Spleen (tissue), 11 donors: ENCODE measurements around the gene SSPN. TPM values are rescaled to one million over a fixed set of nuclear protein-coding genes. Genes with fewer than 3 reads are reported as not detected.

ENCODE experiments used
- DNase-seq: peaks from one replicate; pipeline ENCODE4 v3.0.0-alpha.2; 2020
- H3K27ac ChIP-seq, 8 donors: fragments of 200-600 bp; sonication (generic) in 7 of 8; 1 replicate in 4 of 8; 2 replicates in 4 of 8; pipeline versions ENCODE4 v1.5.0 to v1.8.0; 2016 to 2021; ENCODE audit warnings: inconsistent platforms in 4 of 8, mild to moderate bottlenecking in 4 of 8, moderate library complexity in 1 of 8
- H3K27me3 ChIP-seq, 7 donors: fragments of 200-600 bp; sonication (generic) in 6 of 7; replicated peaks in 1 of 7; 1 replicate in 4 of 7; 2 replicates in 3 of 7; pipeline versions ENCODE4 v1.5.0 to v1.8.0; 2016 to 2021; ENCODE audit warnings: inconsistent platforms in 3 of 7, mild to moderate bottlenecking in 1 of 7
- H3K36me3 ChIP-seq, 6 donors: fragments of 200-600 bp; sonication (generic) in 5 of 6; 1 replicate in 4 of 6; 2 replicates in 2 of 6; pipeline versions ENCODE4 v1.5.0 to v1.8.0; 2016 to 2021; ENCODE audit warnings: inconsistent platforms in 2 of 6
- H3K4me1 ChIP-seq, 6 donors: fragments of 200-600 bp; sonication (generic) in 5 of 6; 1 replicate in 3 of 6; 2 replicates in 3 of 6; pipeline versions ENCODE4 v1.5.0 to v1.8.0; 2016 to 2021; ENCODE audit warnings: inconsistent platforms in 3 of 6
- H3K4me3 ChIP-seq, 8 donors: fragments of 200-600 bp; sonication (generic) in 7 of 8; 1 replicate in 4 of 8; 2 replicates in 4 of 8; pipeline versions ENCODE4 v1.5.0 to v1.8.0; 2016 to 2021; ENCODE audit warnings: inconsistent platforms in 4 of 8, mild to moderate bottlenecking in 4 of 8, moderate library complexity in 2 of 8
- H3K9me3 ChIP-seq, 8 donors: fragments of 200-600 bp; sonication (generic) in 7 of 8; 1 replicate in 4 of 8; 2 replicates in 4 of 8; pipeline versions ENCODE4 v1.5.0 to v1.8.0; 2016 to 2021; ENCODE audit warnings: inconsistent platforms in 4 of 8
- CTCF ChIP-seq, 11 experiments: fragments of 200-600 bp in 7 of 11; fragments of 450-650 bp in 4 of 11; sonication (generic) in 4 of 11; IDR thresholded peaks in 8 of 11; conservative IDR thresholded peaks in 3 of 11; 1 replicate in 7 of 11; 2 replicates in 4 of 11; pipeline versions ENCODE4 v1.4.0 to v1.8.0; 2016 to 2021; ENCODE audit warnings: antibody characterized with exemption in 11 of 11, inconsistent platforms in 4 of 11, mild to moderate bottlenecking in 1 of 11
- POLR2A ChIP-seq, 3 donors: fragments of 450-650 bp; IDR thresholded peaks; one replicate each; pipeline ENCODE4 v1.5.1; 2017; ENCODE audit warnings: antibody characterized with exemption in 3 of 3, mild to moderate bottlenecking in 1 of 3
- POLR2AphosphoS5 ChIP-seq, 3 donors: sonication (generic); formaldehyde crosslinking; IDR thresholded peaks; one replicate each; pipeline ENCODE4 v1.5.1; 2017; ENCODE audit warnings: antibody characterized with exemption in 3 of 3
- WGBS, 5 donors: extraction: QIAGEN DNeasy Blood & Tissue Kit in 3 of 5; methylation state at CpG; one replicate each; pipeline versions ENCODE4 v1.1.5 to v1.1.7; 2013 to 2018; 5-methylcytosine and 5-hydroxymethylcytosine counted together
- intact Hi-C: fragments of 100-400 bp; cut with DNase I; formaldehyde crosslinking; loops from one replicate; pipeline ENCODE4 v1.15.0; 2023; ENCODE audit warnings: low total_unique reads
- polyA plus RNA-seq, 3 donors: library from polyadenylated mRNA; stranded (reverse); fragments of 200-250 nt; gene quantifications; one replicate each; pipeline ENCODE4 v1.2.1, GENCODE V29; 2013
- total RNA-seq, 7 donors: library from RNA; depleted of rRNA in 3 of 7; stranded (reverse); fragments of >200 nt in 3 of 7; fragmentation: NEBNext Ultra II Directional in 4 of 7; extraction: Animal tissue kit (Norgen Biotek cat#: 25700) in 4 of 7; gene quantifications; one replicate each; pipeline versions ENCODE4 v1.1.0 to v1.2.1, GENCODE V29; 2016 to 2021
- donor health status: healthy with polysubstance abuse.
- donor health status: DM: no; HTN: no; CAD: no; lungs with moderate emphysema.
- donor health status: DM: no; HTN: no; CAD: no.
- donor health status: Bipolar disorder and iron deficiency.
- donor health status: healthy.
- donor health status: DM: no; HTN: no; CAD: no.
- donor health status: DM: yes; HTN: yes; CAD: no.

SSPN gene
- total and polyA plus RNA-seq, 10 donors: 2.7 to 46.6 (median 10.6) TPM

GRCh38 chr12:26219736-26220135 lies 24.4 kb downstream of the SSPN start:
- TF ChIP-seq CTCF (IDR thresholded peaks at IDR 0.05 in 8 of 11, conservative IDR thresholded peaks at IDR 0.05 in 3 of 11): no peak
- no peak for TF ChIP-seq POLR2AphosphoS5 (IDR thresholded peaks at IDR 0.05)
- TF ChIP-seq POLR2A (IDR thresholded peaks at IDR 0.05): no peak
- DNase-seq: no peak
- H3K4me3 ChIP-seq: no peak overlapping the region
- H3K27me3 ChIP-seq: no peaks in the 10 kb centered on the region
- no peak overlapping the region for H3K27ac ChIP-seq
- intact Hi-C loops: no loop called here
- H3K9me3 ChIP-seq: peaks cover 0 to 3% (median 0%) of the 10 kb centered on the region in 8 donors
- H3K36me3 ChIP-seq: no peaks in the 10 kb centered on the region
- 89 to 97% (median 93%) methylated on average over 6 of the region's 6 CpGs for WGBS, 5 donors
- no peaks in the 10 kb centered on the region for H3K4me1 ChIP-seq

DNA sequence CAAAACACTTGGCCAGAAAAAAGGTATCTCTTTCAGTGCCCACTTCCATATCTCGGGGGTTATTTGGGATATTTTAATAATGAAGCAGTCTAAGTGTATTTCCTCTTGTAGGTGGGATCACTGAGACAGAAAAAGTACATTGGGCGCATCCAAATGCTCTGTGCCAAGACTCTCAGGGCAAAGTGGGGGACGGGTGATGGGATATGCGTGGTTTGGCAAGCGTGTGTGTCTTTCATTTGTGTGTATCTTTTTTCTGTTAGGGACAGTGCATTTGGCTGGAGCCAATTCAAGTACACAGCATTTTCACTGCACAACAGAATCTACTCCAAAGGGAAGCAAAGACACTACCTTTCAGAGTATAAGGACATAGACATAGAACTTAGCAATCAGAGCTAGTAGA lies 29.3 kb downstream of the SSPN start:
- no peak for TF ChIP-seq POLR2A (IDR thresholded peaks at IDR 0.05)
- no peak for TF ChIP-seq POLR2AphosphoS5 (IDR thresholded peaks at IDR 0.05)
- TF ChIP-seq CTCF (IDR thresholded peaks at IDR 0.05 in 8 of 11, conservative IDR thresholded peaks at IDR 0.05 in 3 of 11): no peak
- WGBS, 5 donors: 90 to 95% (median 93%) methylated on average over 5 of the region's 5 CpGs
- intact Hi-C loops: no loop called here

GRCh38 chr12:26226122-26226521 lies 30.7 kb downstream of the SSPN start:
- H3K4me1 ChIP-seq: peaks cover 0 to 14% (median 11%) of the 10 kb centered on the region in 6 donors
- no peaks in the 10 kb centered on the region for H3K36me3 ChIP-seq
- DNase-seq: no peak
- WGBS, 5 donors: 70 to 82% (median 76%) methylated on average over 10 of the region's 10 CpGs
- intact Hi-C loops: no loop called here
- TF ChIP-seq POLR2AphosphoS5 (IDR thresholded peaks at IDR 0.05): no peak
- TF ChIP-seq POLR2A (IDR thresholded peaks at IDR 0.05): no peak
- TF ChIP-seq CTCF (IDR thresholded peaks at IDR 0.05 in 8 of 11, conservative IDR thresholded peaks at IDR 0.05 in 3 of 11): no peak
- H3K9me3 ChIP-seq: no peaks in the 10 kb centered on the region
- H3K4me3 ChIP-seq: peak overlapping the region in 5 of 8 donors; percentile 28 to 63 (median 35)
- H3K27ac ChIP-seq: no peak overlapping the region
- peaks cover 0 to 25% (median 20%) of the 10 kb centered on the region in 7 donors for H3K27me3 ChIP-seq

More for the DNA sequence above, 29.3 kb downstream of the SSPN start:
- H3K27me3 ChIP-seq: peaks cover 0 to 25% (median 20%) of the 10 kb centered on the region in 7 donors
- H3K27ac ChIP-seq: no peak overlapping the region
- H3K9me3 ChIP-seq: no peaks in the 10 kb centered on the region
- DNase-seq: no peak
- no peaks in the 10 kb centered on the region for H3K36me3 ChIP-seq
- H3K4me1 ChIP-seq: peaks cover 0 to 14% (median 11%) of the 10 kb centered on the region in 6 donors
- no peak overlapping the region for H3K4me3 ChIP-seq

DNA sequence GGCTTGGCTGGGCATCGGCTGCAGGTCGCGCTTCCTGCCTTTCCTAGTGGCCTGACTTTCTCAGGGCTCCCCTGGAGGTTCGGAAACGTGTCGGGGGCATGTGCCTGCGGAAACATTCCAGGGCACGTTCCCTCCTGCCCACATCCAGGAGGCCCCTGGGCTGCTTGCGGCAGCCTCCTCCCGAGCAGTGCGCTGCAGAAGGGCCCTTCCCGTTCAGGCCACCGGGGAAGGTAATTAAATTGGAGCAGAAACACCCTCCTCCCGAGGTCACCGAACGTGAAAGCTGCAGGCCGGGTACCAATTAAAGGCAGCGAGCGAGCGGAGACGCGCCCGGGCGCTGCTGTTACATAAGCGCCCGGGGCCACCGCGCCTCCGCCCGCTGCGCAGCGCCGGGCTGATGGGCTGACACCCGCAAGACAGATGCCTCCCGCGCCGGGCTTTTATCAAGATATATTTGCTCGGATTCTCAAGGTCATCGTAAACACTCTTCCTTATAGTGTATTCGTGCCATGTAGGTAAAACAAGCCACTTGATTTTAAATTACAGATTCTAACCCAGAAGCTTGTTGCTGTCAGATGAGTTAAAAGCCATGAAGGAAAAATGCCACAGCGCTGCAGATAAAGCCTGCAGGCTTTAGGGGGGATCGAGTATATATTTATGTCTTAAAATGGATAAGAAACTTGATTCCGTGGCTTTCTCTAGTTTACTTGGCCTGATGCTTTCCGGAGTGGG lies 31.4 kb downstream of the SSPN start:
- no peak overlapping the region for H3K27ac ChIP-seq

More for the DNA sequence above, 31.4 kb downstream of the SSPN start:
- Histone ChIP-seq H3K4me1 (peaks cover 0 to 14% (median 11%) of the 10 kb centered on the region in 6 donors), H3K9me3 (no peaks in the 10 kb centered on the region), H3K27me3 (peaks cover 0 to 25% (median 20%) of the 10 kb centered on the region in 7 donors), H3K36me3 (no peaks in the 10 kb centered on the region), H3K4me3 (peak overlapping the region; percentile 2 to 63 (median 32))
- intact Hi-C loops: no loop called here
- TF ChIP-seq CTCF (IDR thresholded peaks at IDR 0.05 in 8 of 11, conservative IDR thresholded peaks at IDR 0.05 in 3 of 11) (no peak), POLR2A (IDR thresholded peaks at IDR 0.05) (no peak), POLR2AphosphoS5 (IDR thresholded peaks at IDR 0.05) (peak in 2 of 3 donors; percentile 30 to 32)
- no peak for DNase-seq
- WGBS, 5 donors: 5 to 17% (median 6%) methylated on average over 39 to 44 of the region's 44 CpGs
